KMS-11 (cell line): ENCODE data around the gene PTGES2.
A peak's percentile ranks its signal among the peaks of the same experiment; 100 is the strongest.

Experiments used
- H2AFZ ChIP-seq: fragments of 200-600 bp; sonication (generic); 2 replicates; pipeline ENCODE4 v1.6.1; 2016; ENCODE audit warnings: antibody characterized with exemption, mixed run types, low read depth
- H3K27ac ChIP-seq: fragments of 200-600 bp; sonication (generic); 2 replicates; pipeline ENCODE4 v1.6.1; 2016; ENCODE audit warnings: mild to moderate bottlenecking, mixed run types
- H3K27me3 ChIP-seq: fragments of 200-600 bp; sonication (generic); 2 replicates; pipeline ENCODE4 v1.6.1; 2017; ENCODE audit warnings: mild to moderate bottlenecking, low read depth, mixed run types, moderate library complexity; ENCODE audit not compliant: insufficient read depth
- H3K36me3 ChIP-seq: fragments of 200-600 bp; sonication (generic); 2 replicates; pipeline ENCODE4 v1.6.1; 2017; ENCODE audit warnings: mild to moderate bottlenecking, mixed run types; ENCODE audit not compliant: insufficient read depth
- H3K4me1 ChIP-seq: fragments of 200-600 bp; sonication (generic); 2 replicates; pipeline ENCODE4 v1.6.1; 2016; ENCODE audit warnings: mild to moderate bottlenecking, low read depth, mixed run types; ENCODE audit not compliant: poor library complexity, severe bottlenecking
- H3K4me2 ChIP-seq: fragments of 200-600 bp; sonication (generic); 2 replicates; pipeline ENCODE4 v1.7.0; 2016; ENCODE audit warnings: mild to moderate bottlenecking, mixed run types
- H3K4me3 ChIP-seq: fragments of 200-600 bp; sonication (generic); IDR thresholded peaks from 2 replicates; pipeline ENCODE4 v1.6.1; 2017; ENCODE audit warnings: low read depth, low read length, mixed read lengths; ENCODE audit not compliant: insufficient read depth
- H3K79me2 ChIP-seq: fragments of 200-600 bp; sonication (generic); 2 replicates; pipeline ENCODE4 v1.6.1; 2016; ENCODE audit warnings: low read depth, mixed run types; ENCODE audit not compliant: insufficient read depth
- H3K9ac ChIP-seq: fragments of 200-600 bp; sonication (generic); 2 replicates; pipeline ENCODE4 v1.6.1; 2016; ENCODE audit warnings: mild to moderate bottlenecking, mixed run types
- H4K20me1 ChIP-seq: fragments of 200-600 bp; sonication (generic); 2 replicates; pipeline ENCODE4 v1.6.1; 2016; ENCODE audit warnings: mild to moderate bottlenecking, mixed run types; ENCODE audit not compliant: insufficient read depth
- CTCF ChIP-seq: fragments of 200-600 bp; sonication (generic); conservative IDR thresholded peaks from 2 replicates; pipeline ENCODE4 v1.6.1; 2017; ENCODE audit warnings: low read depth, mild to moderate bottlenecking, antibody characterized with exemption, low read length, moderate library complexity, mixed read lengths

The PTGES2 gene

GRCh38 chr9:128082151-128082550, 45.4 kb downstream of the PTGES2 start:
- no peaks in the 10 kb centered on the region for H3K27me3 ChIP-seq
- 0 out of 2 replicates have a peak, but pooled peaks cover 2% of the 10 kb centered on the region for H3K36me3 ChIP-seq
- H3K4me2 ChIP-seq = peak overlapping the region; percentile 84
- H3K4me3 ChIP-seq = no peak overlapping the region
- peak overlapping the region; percentile 82 for H3K27ac ChIP-seq
- H3K79me2 ChIP-seq = peaks cover 92% of the 10 kb centered on the region
- no peaks in the 10 kb centered on the region for H4K20me1 ChIP-seq
- peak overlapping the region; percentile 31; the same call in 1 of the 2 replicates for H3K9ac ChIP-seq
- H2AFZ ChIP-seq = no peak overlapping the region
- peaks cover 78% of the 10 kb centered on the region for H3K4me1 ChIP-seq
- TF ChIP-seq CTCF = no peak

- Histone ChIP-seq H3K36me3 (0 out of 2 replicates have a peak, but pooled peaks cover 2% of the 10 kb centered on the region), H3K9ac (peak overlapping the region; percentile 31; the same call in 1 of the 2 replicates), H3K4me1 (peaks cover 86% of the 10 kb centered on the region), H4K20me1 (no peaks in the 10 kb centered on the region), H3K27me3 (no peaks in the 10 kb centered on the region), H3K4me2 (peak overlapping the region; percentile 84), H3K79me2 (peaks cover 91% of the 10 kb centered on the region), H3K27ac (peak overlapping the region; percentile 82), H3K4me3 (no peak overlapping the region), H2AFZ (no peak overlapping the region)
- no peak for TF ChIP-seq CTCF
These were observed 46.5 kb downstream of the PTGES2 start for GRCh38 chr9:128081056-128081455.

GRCh38 chr9:128080206-128080605, 47.3 kb downstream of the PTGES2 start:
- TF ChIP-seq CTCF = no peak
- Histone ChIP-seq H3K9ac (no peak overlapping the region), H2AFZ (no peak overlapping the region), H3K79me2 (peaks cover 91% of the 10 kb centered on the region), H3K4me1 (peaks cover 88% of the 10 kb centered on the region), H3K36me3 (no peaks in the 10 kb centered on the region), H3K4me3 (no peak overlapping the region), H3K4me2 (peak overlapping the region; percentile 84), H3K27me3 (no peaks in the 10 kb centered on the region), H4K20me1 (no peaks in the 10 kb centered on the region), H3K27ac (peak overlapping the region; percentile 82; the same call in 1 of the 2 replicates)

- H3K79me2 ChIP-seq = peaks cover 91% of the 10 kb centered on the region
- no peaks in the 10 kb centered on the region for H3K36me3 ChIP-seq
- no peak for TF ChIP-seq CTCF
- no peaks in the 10 kb centered on the region for H4K20me1 ChIP-seq
- H3K4me2 ChIP-seq = no peak overlapping the region
- no peaks in the 10 kb centered on the region for H3K27me3 ChIP-seq
- H3K4me1 ChIP-seq = peaks cover 94% of the 10 kb centered on the region
- peak overlapping the region; percentile 18; the same call in 1 of the 2 replicates for H3K27ac ChIP-seq
- no peak overlapping the region for H3K9ac ChIP-seq
- H3K4me3 ChIP-seq = no peak overlapping the region
- H2AFZ ChIP-seq = no peak overlapping the region
These were observed 48.8 kb downstream of the PTGES2 start for GRCh38 chr9:128078504-128079434.
